Nephron (organoid): Measurements from ENCODE around the gene COPA.
A peak's percentile ranks its signal among the peaks of the same experiment; 100 is the strongest.

ENCODE experiments used
- H3K27ac Mint-ChIP-seq, 3 experiments: 2 replicates each; pipeline ENCODE4 v1.8.0; 2020; ENCODE audit warnings: mixed read lengths in 3 of 3, mild to moderate bottlenecking in 2 of 3, moderate library complexity in 1 of 3
- H3K27me3 Mint-ChIP-seq: 2 replicates; pipeline ENCODE4 v1.8.0; 2021; ENCODE audit warnings: low read depth, mild to moderate bottlenecking, moderate library complexity, mixed read lengths
- H3K36me3 Mint-ChIP-seq: 2 replicates; pipeline ENCODE4 v1.8.0; 2020; ENCODE audit warnings: low read depth, mixed read lengths
- H3K4me1 Mint-ChIP-seq: 2 replicates; pipeline ENCODE4 v1.8.0; 2020; ENCODE audit warnings: mixed read lengths
- H3K4me3 Mint-ChIP-seq, 3 experiments: 2 replicates each; pipeline ENCODE4 v1.8.0; 2020; ENCODE audit warnings: mild to moderate bottlenecking in 3 of 3, mixed read lengths in 3 of 3, moderate library complexity in 2 of 3
- H3K9me3 Mint-ChIP-seq: 2 replicates; pipeline ENCODE4 v1.8.0; 2020; ENCODE audit warnings: mixed read lengths
- TF ChIP-seq, protein P1 (sequence below), 3 experiments: fragments of 200-600 bp; sonication (generic); IDR thresholded peaks; one replicate each; pipeline ENCODE4 v1.5.0; 2021; ENCODE audit warnings: antibody characterized with exemption in 3 of 3; ENCODE audit not compliant: unreplicated experiment in 3 of 3

COPA gene

GRCh38 chr1:160264795-160265307, 78.2 kb downstream of the COPA start:
- TF ChIP-seq, protein P1, sequence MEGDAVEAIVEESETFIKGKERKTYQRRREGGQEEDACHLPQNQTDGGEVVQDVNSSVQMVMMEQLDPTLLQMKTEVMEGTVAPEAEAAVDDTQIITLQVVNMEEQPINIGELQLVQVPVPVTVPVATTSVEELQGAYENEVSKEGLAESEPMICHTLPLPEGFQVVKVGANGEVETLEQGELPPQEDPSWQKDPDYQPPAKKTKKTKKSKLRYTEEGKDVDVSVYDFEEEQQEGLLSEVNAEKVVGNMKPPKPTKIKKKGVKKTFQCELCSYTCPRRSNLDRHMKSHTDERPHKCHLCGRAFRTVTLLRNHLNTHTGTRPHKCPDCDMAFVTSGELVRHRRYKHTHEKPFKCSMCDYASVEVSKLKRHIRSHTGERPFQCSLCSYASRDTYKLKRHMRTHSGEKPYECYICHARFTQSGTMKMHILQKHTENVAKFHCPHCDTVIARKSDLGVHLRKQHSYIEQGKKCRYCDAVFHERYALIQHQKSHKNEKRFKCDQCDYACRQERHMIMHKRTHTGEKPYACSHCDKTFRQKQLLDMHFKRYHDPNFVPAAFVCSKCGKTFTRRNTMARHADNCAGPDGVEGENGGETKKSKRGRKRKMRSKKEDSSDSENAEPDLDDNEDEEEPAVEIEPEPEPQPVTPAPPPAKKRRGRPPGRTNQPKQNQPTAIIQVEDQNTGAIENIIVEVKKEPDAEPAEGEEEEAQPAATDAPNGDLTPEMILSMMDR (IDR thresholded peaks at IDR 0.05; ENCODE audit: unreplicated experiment in 3 of 3), result no peak
- Mint-ChIP-seq H3K36me3 (no peaks in the 10 kb centered on the region), H3K4me1 (peaks cover 11% of the 10 kb centered on the region), H3K27ac (no peak overlapping the region), H3K4me3 (no peak overlapping the region), H3K9me3 (no peaks in the 10 kb centered on the region), H3K27me3 (peaks cover 7% of the 10 kb centered on the region)

GRCh38 chr1:160261893-160262794, 80.9 kb downstream of the COPA start, which contains the start of gene DCAF8:
TSS of gene DCAF8 (minus strand) at chr1:160262549. CDS start at chr1:160244008, 18,541 bp downstream.
- H3K9me3 Mint-ChIP-seq, result no peaks in the 10 kb centered on the region
- H3K4me3 Mint-ChIP-seq, result peak within 1 kb of the TSS; percentile 98 to 99 (median 99)
- H3K27me3 Mint-ChIP-seq, result no peaks in the 10 kb centered on the region
- peak within 1 kb of the TSS; percentile 86 to 100 (median 97) for H3K27ac Mint-ChIP-seq
- H3K4me1 Mint-ChIP-seq, result peaks cover 33% of the 10 kb centered on the region
- TF ChIP-seq, protein P1 (IDR thresholded peaks at IDR 0.05; ENCODE audit: unreplicated experiment in 3 of 3), result no peak
- H3K36me3 Mint-ChIP-seq, result peaks cover 5% of the 10 kb centered on the region

- no peaks in the 10 kb centered on the region for H3K9me3 Mint-ChIP-seq
- no peaks in the 10 kb centered on the region for H3K27me3 Mint-ChIP-seq
- peaks cover 39% of the 10 kb centered on the region for H3K4me1 Mint-ChIP-seq
- H3K4me3 Mint-ChIP-seq, result peak overlapping the region; percentile 98 to 99 (median 99)
- TF ChIP-seq, protein P1 (IDR thresholded peaks at IDR 0.05; ENCODE audit: unreplicated experiment in 3 of 3), result no peak
- H3K36me3 Mint-ChIP-seq, result peaks cover 5% of the 10 kb centered on the region
- peak overlapping the region; percentile 86 to 100 (median 97) for H3K27ac Mint-ChIP-seq
Measured at GRCh38 chr1:160261556-160261892, 81.5 kb downstream of the COPA start.

DNA sequence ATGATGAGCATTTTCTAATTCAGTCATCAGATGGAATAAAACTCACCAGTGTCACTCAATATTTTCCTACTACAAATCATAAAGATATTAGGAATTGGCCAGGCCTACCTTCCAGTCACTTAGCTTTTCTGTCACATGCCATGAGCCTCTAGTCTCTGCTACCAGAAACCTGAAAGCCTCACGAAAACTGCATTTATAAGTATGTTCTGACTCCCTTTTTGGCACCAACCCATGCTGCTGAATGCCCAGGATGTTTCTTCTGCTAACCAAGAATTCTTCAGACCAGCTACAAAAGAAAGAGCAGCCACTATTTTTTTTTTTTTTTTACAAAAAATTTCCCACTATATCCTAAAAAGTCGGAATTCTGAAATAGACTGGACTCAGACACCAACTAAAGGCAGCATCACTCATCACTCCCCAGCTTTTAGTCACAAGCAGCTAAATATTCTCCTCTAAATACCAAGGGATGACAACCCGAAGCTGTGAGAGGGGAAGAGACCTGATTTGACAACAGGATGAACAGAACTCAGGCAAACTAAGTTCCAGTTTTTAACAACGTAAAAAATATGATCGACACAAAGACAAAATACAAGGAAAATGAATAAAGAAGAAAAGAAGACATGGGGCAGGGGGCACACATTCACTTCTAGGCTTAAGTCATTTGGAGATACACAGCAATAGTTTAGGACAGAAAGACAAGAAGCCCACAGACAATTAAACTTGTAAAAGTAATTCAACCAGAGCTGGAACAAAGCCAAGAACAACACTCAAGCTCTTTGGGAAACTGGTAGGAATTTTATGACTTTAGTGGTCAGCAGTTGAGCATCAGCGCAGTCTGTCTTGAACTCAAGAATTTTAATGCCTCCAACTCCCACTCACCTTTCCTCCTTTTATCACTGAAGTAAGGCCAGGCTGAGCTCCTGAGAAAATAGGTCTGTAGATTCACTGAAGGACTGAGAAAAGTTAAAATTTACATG, 82.4 kb downstream of the COPA start:
- Mint-ChIP-seq H3K36me3 (peaks cover 5% of the 10 kb centered on the region), H3K4me1 (peaks cover 45% of the 10 kb centered on the region), H3K4me3 (peak overlapping the region; percentile 98 to 99 (median 99)), H3K9me3 (no peaks in the 10 kb centered on the region), H3K27ac (peak overlapping the region; percentile 86 to 100 (median 97)), H3K27me3 (no peaks in the 10 kb centered on the region)
- TF ChIP-seq, protein P1 (IDR thresholded peaks at IDR 0.05; ENCODE audit: unreplicated experiment in 3 of 3), result no peak

GRCh38 chr1:160258177-160258798, 84.8 kb downstream of the COPA start:
- H3K4me1 Mint-ChIP-seq, result peaks cover 45% of the 10 kb centered on the region
- no peaks in the 10 kb centered on the region for H3K27me3 Mint-ChIP-seq
- TF ChIP-seq, protein P1 (IDR thresholded peaks at IDR 0.05; ENCODE audit: unreplicated experiment in 3 of 3), result no peak
- H3K9me3 Mint-ChIP-seq, result no peaks in the 10 kb centered on the region
- peak overlapping the region; percentile 32 to 38 (median 37) for H3K4me3 Mint-ChIP-seq
- peak overlapping the region; percentile 76 to 100 (median 92) for H3K27ac Mint-ChIP-seq
- H3K36me3 Mint-ChIP-seq, result peaks cover 9% of the 10 kb centered on the region
